HFF-Myc (cell line): ENCODE measurements around the gene FCHSD2.

Experiments used
- DNase-seq: peaks from one replicate; pipeline ENCODE4 v3.0.0-alpha.2; 2011; ENCODE audit warnings: low read depth; ENCODE audit errors: extremely low read depth
- H3K4me3 ChIP-seq: replicated peaks from 2 replicates; pipeline ENCODE4 v1.5.1; 2011; ENCODE audit warnings: low read depth, mild to moderate bottlenecking, control low read depth, low read length
- CTCF ChIP-seq: IDR thresholded peaks from 2 replicates; pipeline ENCODE4 v1.5.1; 2012; ENCODE audit warnings: mild to moderate bottlenecking, low read depth, low read length, control low read depth; ENCODE audit errors: missing control alignments

FCHSD2 gene

DNA sequence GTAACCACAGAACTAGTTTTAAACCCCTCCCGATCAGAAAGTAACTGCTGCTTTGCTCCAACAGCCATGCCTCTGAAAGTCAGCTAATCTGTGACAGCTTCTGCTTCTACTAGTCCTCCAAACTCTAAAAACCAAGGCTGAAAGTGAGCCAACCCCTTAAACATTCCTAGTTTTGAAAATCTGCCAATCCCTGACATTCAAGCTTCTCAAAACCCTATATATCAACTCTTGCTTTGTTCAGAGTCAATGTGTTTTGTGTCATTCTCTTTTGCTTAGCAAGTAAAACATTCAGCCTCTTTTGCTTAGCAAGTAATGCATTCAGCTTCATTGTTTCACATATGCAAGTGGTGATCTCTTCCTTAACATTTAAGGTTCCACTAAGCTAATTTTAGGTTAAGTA lies 271.0 kb downstream of the FCHSD2 start:
- no peak for TF ChIP-seq CTCF
- H3K4me3 ChIP-seq = no peak overlapping the region
- no peak for DNase-seq

- no peak for TF ChIP-seq CTCF
- DNase-seq = no peak
- no peak overlapping the region for H3K4me3 ChIP-seq
Measured at GRCh38 chr11:72869831-72870230, 272.3 kb downstream of the FCHSD2 start.

DNA sequence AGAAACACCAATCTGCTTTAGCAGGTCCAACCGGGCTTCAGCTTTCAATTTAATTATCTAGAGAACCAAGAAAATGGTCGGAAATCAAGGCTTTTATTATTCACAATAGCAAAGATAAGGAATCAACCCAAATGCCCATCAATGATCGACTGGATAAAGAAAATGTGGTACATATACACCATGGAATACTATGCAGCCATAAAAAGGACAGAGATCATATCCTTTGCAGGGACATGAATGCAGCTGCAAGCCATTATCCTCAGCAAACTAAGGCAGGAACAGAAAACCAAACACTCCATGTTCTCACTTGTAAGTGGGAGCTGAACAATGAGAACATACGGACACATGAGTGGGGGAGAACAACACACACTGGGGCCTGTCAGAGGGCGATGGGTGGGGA lies 274.1 kb downstream of the FCHSD2 start:
- DNase-seq = no peak
- no peak for TF ChIP-seq CTCF
- H3K4me3 ChIP-seq = no peak overlapping the region

- no peak for DNase-seq
- no peak for TF ChIP-seq CTCF
- H3K4me3 ChIP-seq = no peak overlapping the region
Measured at GRCh38 chr11:72864702-72865655, 277.1 kb downstream of the FCHSD2 start.

DNA sequence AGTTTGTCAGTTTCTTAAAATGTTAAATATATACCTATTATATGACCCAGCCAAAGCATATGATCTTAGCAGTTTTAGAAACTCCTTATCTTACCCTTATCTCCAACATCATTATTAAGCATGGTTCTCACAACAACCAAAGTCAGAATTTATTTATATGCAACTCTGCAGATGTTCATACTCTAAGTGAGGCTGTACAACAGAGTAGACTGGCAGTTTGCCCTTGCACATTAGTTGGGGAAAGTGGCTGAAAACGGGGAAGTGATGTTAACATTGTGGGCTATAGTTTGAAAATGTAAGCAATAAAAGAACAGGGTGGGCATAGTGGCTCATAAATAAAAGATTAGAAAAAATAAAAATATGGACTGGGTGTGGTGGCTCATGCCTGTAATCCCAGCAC lies 278.2 kb downstream of the FCHSD2 start:
- no peak for TF ChIP-seq CTCF

DNA sequence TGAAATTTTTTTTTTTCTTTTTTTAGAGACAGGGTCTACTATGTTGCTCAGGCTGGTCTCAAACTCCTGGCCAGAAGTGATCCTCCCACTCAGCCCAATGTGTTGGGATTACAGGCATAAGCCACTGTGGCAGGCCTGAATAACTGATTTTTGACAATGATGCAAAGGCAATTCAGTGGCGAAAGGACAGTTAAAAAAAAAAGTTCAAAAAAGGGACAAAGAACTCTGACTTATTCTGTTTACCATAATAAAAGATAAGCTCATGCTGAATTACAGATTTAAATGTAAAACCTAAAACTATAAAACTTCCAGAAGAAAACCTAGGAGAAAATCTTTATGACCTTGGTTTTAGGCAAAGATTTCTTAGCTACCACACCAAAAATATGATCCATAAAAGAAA lies 279.0 kb downstream of the FCHSD2 start:
- no peak overlapping the region for H3K4me3 ChIP-seq
- no peak for DNase-seq
- TF ChIP-seq CTCF = no peak

More for the DNA sequence above, 278.2 kb downstream of the FCHSD2 start:
- DNase-seq = no peak
- H3K4me3 ChIP-seq = no peak overlapping the region
